H1 (cell line): ENCODE measurements around the gene CFAP107. TPM values are rescaled to one million over a fixed set of nuclear protein-coding genes. Genes with fewer than 3 reads are reported as not detected.

Source experiments
- CTCF ChIA-PET: fragments of 300-600 bp; sonication (Branson Sonifier 250); formaldehyde crosslinking; loops from one replicate; lab custom pipeline; 2021; ENCODE audit not compliant: partially characterized antibody; lab: Charles Lee
- POLR2A ChIA-PET: fragments of 300-600 bp; sonication (Branson Sonifier 250); formaldehyde crosslinking; loops from one replicate; lab custom pipeline; 2021; ENCODE audit warnings: inconsistent platforms; ENCODE audit not compliant: partially characterized antibody; lab: Charles Lee
- DNase-seq, 2 experiments: peaks; one replicate each; pipeline versions ENCODE4 v3.0.0 to v3.0.0-alpha.2; 2010 to 2022; ENCODE audit warnings: low spot score in 2 of 2, low read depth in 1 of 2, mixed read lengths in 1 of 2
- FAIRE-seq: peaks from 2 replicates; lab custom pipeline; 2011; peaks lifted over from hg19 to GRCh38; lab: Jason Lieb, UNC
- H2AFZ ChIP-seq: 2 replicates; pipeline ENCODE4 v1.8.1; 2012; ENCODE audit warnings: low read length, inconsistent platforms
- H2AK5ac ChIP-seq: 2 replicates; pipeline ENCODE4 v1.6.1; 2013; ENCODE audit warnings: low read depth, low read length
- H2BK120ac ChIP-seq: replicated peaks from 2 replicates; pipeline ENCODE3; 2013; ENCODE audit warnings: low read depth, low read length, inconsistent platforms
- H2BK12ac ChIP-seq: 2 replicates; pipeline ENCODE4 v1.6.1; 2013; ENCODE audit warnings: low read depth, low read length
- H2BK15ac ChIP-seq: 2 replicates; pipeline ENCODE4 v1.6.1; 2013; ENCODE audit warnings: low read length
- H2BK20ac ChIP-seq: 2 replicates; pipeline ENCODE4 v1.6.1; 2013; ENCODE audit warnings: low read length
- H2BK5ac ChIP-seq: 2 replicates; pipeline ENCODE4 v1.6.1; 2013; ENCODE audit warnings: low read depth, low read length
- H3K14ac ChIP-seq: 2 replicates; pipeline ENCODE4 v1.6.1; 2013; ENCODE audit warnings: inconsistent platforms; ENCODE audit not compliant: insufficient read length
- H3K18ac ChIP-seq: 2 replicates; pipeline ENCODE4 v1.6.1; 2013; ENCODE audit warnings: low read length; ENCODE audit errors: extremely low read depth
- H3K23ac ChIP-seq: 2 replicates; pipeline ENCODE4 v1.6.1; 2013; ENCODE audit warnings: inconsistent platforms; ENCODE audit not compliant: insufficient read length
- H3K23me2 ChIP-seq: 2 replicates; pipeline ENCODE4 v1.6.1; 2013; ENCODE audit warnings: low read depth, low read length
- H3K27ac ChIP-seq: 2 replicates; pipeline ENCODE4 v1.6.1; 2011; ENCODE audit warnings: low read depth, low read length, inconsistent platforms
- H3K27me3 ChIP-seq, 4 experiments: replicated peaks in 1 of 4; 1 replicate in 1 of 4; 2 replicates in 3 of 4; pipeline versions ENCODE4 v1.6.1 to v1.8.1; 2011 to 2013; ENCODE audit warnings: low read length in 3 of 4, mild to moderate bottlenecking in 3 of 4, inconsistent platforms in 2 of 4, mixed read lengths in 2 of 4, moderate library complexity in 1 of 4; ENCODE audit not compliant: control insufficient read depth in 3 of 4, insufficient read depth in 3 of 4; ENCODE audit errors: extremely low read depth in 1 of 4
- H3K36me3 ChIP-seq, 4 experiments: 2 replicates each; pipeline versions ENCODE4 v1.6.1 to v1.8.1; 2011 to 2013; ENCODE audit warnings: mild to moderate bottlenecking in 4 of 4, low read length in 3 of 4, moderate library complexity in 2 of 4, control low read depth in 1 of 4, inconsistent platforms in 1 of 4; ENCODE audit not compliant: insufficient read depth in 4 of 4, control insufficient read depth in 2 of 4
- H3K4ac ChIP-seq: replicated peaks from 2 replicates; pipeline ENCODE3; 2013; ENCODE audit warnings: low read length, low read depth, mixed read lengths, inconsistent platforms; ENCODE audit not compliant: insufficient read length
- H3K4me1 ChIP-seq, 4 experiments: replicated peaks in 1 of 4; 1 replicate in 1 of 4; 2 replicates in 3 of 4; pipeline versions ENCODE4 v1.6.1 to v1.8.1; 2011 to 2013; ENCODE audit warnings: low read length in 3 of 4, inconsistent platforms in 2 of 4, mixed read lengths in 1 of 4; ENCODE audit not compliant: insufficient read depth in 4 of 4, control insufficient read depth in 3 of 4
- H3K4me2 ChIP-seq, 2 experiments: 2 replicates each; pipeline versions ENCODE4 v1.6.1 to v1.8.1; 2011 to 2013; ENCODE audit warnings: low read depth in 2 of 2, low read length in 2 of 2, control low read depth in 1 of 2, inconsistent platforms in 1 of 2, mild to moderate bottlenecking in 1 of 2; ENCODE audit not compliant: insufficient read depth in 1 of 2
- H3K4me3 ChIP-seq, 4 experiments: fragments of 200-600, 300-600 bp in 1 of 4; sonication (generic), shearing (Covaris generic), sonication (Bioruptor Twin) in 1 of 4; 2 replicates each; pipeline versions ENCODE4 v1.5.1 to v1.8.1; 2011 to 2016; ENCODE audit warnings: low read length in 4 of 4, low read depth in 3 of 4, control low read depth in 2 of 4, inconsistent platforms in 2 of 4, mild to moderate bottlenecking in 2 of 4, mixed read lengths in 1 of 4, moderate library complexity in 1 of 4; ENCODE audit not compliant: insufficient read depth in 2 of 4; ENCODE audit errors: extremely low read depth in 1 of 4
- H3K56ac ChIP-seq: replicated peaks from 2 replicates; pipeline ENCODE3; 2013; ENCODE audit warnings: low read depth, mild to moderate bottlenecking, mixed read lengths, low read length, inconsistent platforms; ENCODE audit not compliant: insufficient read length
- H3K79me1 ChIP-seq: 2 replicates; pipeline ENCODE4 v1.6.1; 2013; ENCODE audit warnings: low read depth, low read length, control low read depth
- H3K79me2 ChIP-seq, 2 experiments: 2 replicates each; pipeline versions ENCODE4 v1.6.1 to v1.8.1; 2012 to 2013; ENCODE audit warnings: low read length in 2 of 2, mild to moderate bottlenecking in 2 of 2, inconsistent platforms in 1 of 2; ENCODE audit not compliant: insufficient read depth in 2 of 2, control insufficient read depth in 1 of 2
- H3K9ac ChIP-seq, 4 experiments: replicated peaks in 1 of 4; 1 replicate in 1 of 4; 2 replicates in 3 of 4; pipeline versions ENCODE4 v1.6.1 to v1.8.1; 2011 to 2013; ENCODE audit warnings: low read depth in 3 of 4, low read length in 3 of 4, control low read depth in 2 of 4, mild to moderate bottlenecking in 2 of 4, moderate library complexity in 2 of 4, inconsistent platforms in 1 of 4; ENCODE audit errors: extremely low read depth in 1 of 4
- H3K9me3 ChIP-seq, 2 experiments: 2 replicates each; pipeline versions ENCODE4 v1.6.1 to v1.8.1; 2012 to 2013; ENCODE audit warnings: mild to moderate bottlenecking in 2 of 2, moderate library complexity in 2 of 2, control low read depth in 1 of 2, inconsistent platforms in 1 of 2, low read depth in 1 of 2, low read length in 1 of 2, mixed read lengths in 1 of 2; ENCODE audit not compliant: insufficient read depth in 2 of 2
- H4K20me1 ChIP-seq, 2 experiments: replicated peaks in 1 of 2; 2 replicates each; pipeline versions ENCODE3 to v1.8.1; 2011 to 2013; ENCODE audit warnings: inconsistent platforms in 2 of 2, low read length in 2 of 2, mild to moderate bottlenecking in 1 of 2; ENCODE audit not compliant: insufficient read depth in 2 of 2, control insufficient read depth in 1 of 2
- H4K5ac ChIP-seq: 2 replicates; pipeline ENCODE4 v1.6.1; 2013; ENCODE audit warnings: low read length, low read depth, mixed read lengths, inconsistent platforms; ENCODE audit not compliant: insufficient read length
- H4K8ac ChIP-seq: 2 replicates; pipeline ENCODE4 v1.8.0; 2013; ENCODE audit warnings: mild to moderate bottlenecking, moderate library complexity, low read length, inconsistent platforms; ENCODE audit not compliant: insufficient read depth; ENCODE audit errors: extremely low read depth
- H4K91ac ChIP-seq: replicated peaks from 2 replicates; pipeline ENCODE3; 2013; ENCODE audit warnings: low read length, mixed read lengths, inconsistent platforms; ENCODE audit not compliant: insufficient read length
- POU5F1 ChIP-seq: IDR thresholded peaks from 2 replicates; pipeline ENCODE4 v1.6.1; 2011; ENCODE audit warnings: low read depth, mild to moderate bottlenecking, low read length, moderate library complexity
- SIX5 ChIP-seq: IDR thresholded peaks from 2 replicates; pipeline ENCODE4 v1.6.1; 2011; ENCODE audit warnings: mild to moderate bottlenecking, low read depth, low read length
- WGBS, 2 experiments: shearing (Covaris generic) in 1 of 2; methylation state at CpG; one replicate each; pipeline versions ENCODE4 v1.1.6 to v1.1.7; 2013 to 2015; ENCODE audit warnings: low lambda C conversion rate in 2 of 2, mixed read lengths in 2 of 2, inconsistent platforms in 1 of 2, low coverage in 1 of 2, missing lambda C conversion rate in 1 of 2; ENCODE audit not compliant: insufficient replicate concordance in 2 of 2, insufficient coverage in 1 of 2, insufficient read length in 1 of 2; ENCODE audit errors: extremely low coverage in 1 of 2, missing lambda C conversion rate in 1 of 2; 5-methylcytosine and 5-hydroxymethylcytosine counted together
- polyA plus RNA-seq, 7 experiments: library from polyadenylated mRNA; depleted of rRNA in 3 of 7; stranded (reverse) in 5 of 7; unstranded in 2 of 7; fragments of >200 nt in 5 of 7; fragments of 200-250 nt in 2 of 7; gene quantifications; 1 replicate in 5 of 7; 2 replicates in 1 of 7; 4 replicates in 1 of 7; pipeline versions ENCODE4 v1.2.1 to v1.2.3, GENCODE V29; 2011 to 2013; ENCODE audit warnings: missing spikeins in 2 of 7, mixed read lengths in 2 of 7
- total RNA-seq: library from RNA; stranded (reverse); fragmentation: NEBNext Ultra II Directional; extraction: Animal tissue kit (Norgen Biotek cat#: 25700); gene quantifications from 2 replicates; pipeline ENCODE4 v1.2.1, GENCODE V29; 2021

Gene CFAP107
- total and polyA plus RNA-seq, 2 of the 8 experiments (the other 6 are each of a cell fraction or from before 2014, with no cell fraction given): 0.23 TPM; not detected in 1

- Histone ChIP-seq H4K5ac (no peak overlapping the region), H4K91ac (no peak overlapping the region), H3K56ac (no peak overlapping the region), H4K20me1 (no peaks in the 10 kb centered on the region), H2BK20ac (no peak overlapping the region), H3K36me3 (no peaks in the 10 kb centered on the region), H3K4me2 (no peak overlapping the region), H2AK5ac (no peak overlapping the region), H3K4me3 (no peak overlapping the region), H3K9ac (no peak overlapping the region), H3K4ac (no peak overlapping the region), H2BK5ac (no peak overlapping the region), H3K9me3 (peaks cover 27 to 61% of the 10 kb centered on the region in 2 experiments), H4K8ac (no peak overlapping the region), H2AFZ (no peak overlapping the region), H2BK15ac (no peak overlapping the region), H3K27me3 (no peaks in the 10 kb centered on the region), H2BK12ac (no peak overlapping the region), H3K23me2 (no peaks in the 10 kb centered on the region), H3K79me2 (no peaks in the 10 kb centered on the region), H3K14ac (no peak overlapping the region), H3K4me1 (no peaks in the 10 kb centered on the region), H2BK120ac (no peak overlapping the region), H3K79me1 (no peaks in the 10 kb centered on the region), H3K23ac (no peak overlapping the region), H3K18ac (no peak overlapping the region), H3K27ac (no peak overlapping the region)
- ChIA-PET CTCF (no interaction called here), POLR2A (no interaction called here)
- FAIRE-seq (no peak), DNase-seq (no peak)
- TF ChIP-seq SIX5 (no peak), POU5F1 (no peak)
- 65% methylated on average over 5 of the region's 5 CpGs; no CpG with 5 or more reads in 1 of the 2 experiments for WGBS, 2 experiments
Measured at GRCh38 chr1:12810691-12811408, 64.8 kb downstream of the CFAP107 start.
